Neural progenitor cell (in vitro differentiated cells): ENCODE measurements around the gene IL17REL. TPM values are rescaled to one million over a fixed set of nuclear protein-coding genes. Genes with fewer than 3 reads are reported as not detected.

Experiments used
- DNase-seq: peaks from one replicate; pipeline ENCODE4 v3.0.0-alpha.2; 2016; ENCODE audit warnings: low spot score
- H2AFZ ChIP-seq: fragments of 200-600 bp; sonication (generic); replicated peaks from 2 replicates; pipeline ENCODE4 v1.6.1; 2016; ENCODE audit warnings: antibody characterized with exemption
- H3F3A ChIP-seq: fragments of 200-600 bp; sonication (generic); 2 replicates; pipeline ENCODE4 v1.6.1; 2016; ENCODE audit warnings: antibody characterized with exemption, low read depth
- H3K27ac ChIP-seq: fragments of 200-600 bp; sonication (generic); 2 replicates; pipeline ENCODE4 v1.5.1; 2016; ENCODE audit warnings: mild to moderate bottlenecking
- H3K27me3 ChIP-seq: fragments of 200-600 bp; sonication (generic); 2 replicates; pipeline ENCODE4 v1.6.1; 2016; ENCODE audit warnings: mild to moderate bottlenecking, moderate library complexity
- H3K36me3 ChIP-seq: fragments of 200-600 bp; sonication (generic); 2 replicates; pipeline ENCODE4 v1.5.1; 2016
- H3K4me1 ChIP-seq: fragments of 200-600 bp; sonication (generic); 2 replicates; pipeline ENCODE4 v1.6.1; 2016; ENCODE audit warnings: mixed run types
- H3K4me2 ChIP-seq: fragments of 200-600 bp; sonication (generic); 2 replicates; pipeline ENCODE4 v1.6.1; 2016
- H3K4me3 ChIP-seq: fragments of 200-600 bp; sonication (generic); 2 replicates; pipeline ENCODE4 v1.5.1; 2016
- H3K79me2 ChIP-seq: fragments of 200-600 bp; sonication (generic); 2 replicates; pipeline ENCODE4 v1.6.1; 2016; ENCODE audit warnings: low read depth
- H3K9ac ChIP-seq: fragments of 200-600 bp; sonication (generic); 2 replicates; pipeline ENCODE4 v1.6.1; 2016
- H3K9me3 ChIP-seq: fragments of 200-600 bp; sonication (generic); 2 replicates; pipeline ENCODE4 v1.5.1; 2016; ENCODE audit warnings: low read depth
- H4K20me1 ChIP-seq: fragments of 200-600 bp; sonication (generic); 2 replicates; pipeline ENCODE4 v1.6.1; 2016; ENCODE audit warnings: low read depth
- H3K27ac Mint-ChIP-seq: 3 replicates; pipeline ENCODE4 v1.8.0; 2021; ENCODE audit warnings: mixed read lengths
- H3K27me3 Mint-ChIP-seq: 2 replicates; pipeline ENCODE4 v1.8.0; 2022; ENCODE audit warnings: low read depth, mild to moderate bottlenecking, inconsistent platforms, moderate library complexity, mixed read lengths; ENCODE audit not compliant: insufficient read depth
- H3K36me3 Mint-ChIP-seq: 3 replicates; pipeline ENCODE4 v1.8.0; 2021; ENCODE audit warnings: mixed read lengths
- H3K4me1 Mint-ChIP-seq: 3 replicates; pipeline ENCODE4 v1.8.0; 2021; ENCODE audit warnings: mixed read lengths
- H3K4me3 Mint-ChIP-seq: 3 replicates; pipeline ENCODE4 v1.8.0; 2021; ENCODE audit warnings: mild to moderate bottlenecking, moderate library complexity, mixed read lengths
- H3K9me3 Mint-ChIP-seq: 3 replicates; pipeline ENCODE4 v1.8.0; 2020; ENCODE audit warnings: mixed read lengths
- CTCF ChIP-seq: fragments of 200-600 bp; sonication (generic); IDR thresholded peaks from 2 replicates; pipeline ENCODE4 v1.5.1; 2017; ENCODE audit warnings: antibody characterized with exemption, mild to moderate bottlenecking
- EZH2 ChIP-seq: fragments of 200-600 bp; sonication (generic); IDR thresholded peaks from 2 replicates; pipeline ENCODE4 v1.6.1; 2017; ENCODE audit warnings: antibody characterized with exemption, mild to moderate bottlenecking, moderate library complexity
- EZH2phosphoT487 ChIP-seq: fragments of 200-600 bp; sonication (generic); IDR thresholded peaks from 2 replicates; pipeline ENCODE4 v1.6.1; 2017; ENCODE audit warnings: antibody characterized with exemption
- total RNA-seq: library from RNA; depleted of rRNA; stranded (reverse); fragments of >200 nt; gene quantifications from 2 replicates; pipeline ENCODE4 v1.2.3, GENCODE V29; 2015; ENCODE audit warnings: low replicate concordance

Gene IL17REL
- total RNA-seq, 1 donor from 2014 or later = not detected

- H3K9me3 Mint-ChIP-seq = peaks cover 2% of the 10 kb centered on the region
- H3K4me3 ChIP-seq = peak overlapping the region; percentile 9
- H3K4me2 ChIP-seq = peak overlapping the region; percentile 49
- no peaks in the 10 kb centered on the region for H3K79me2 ChIP-seq
- no peaks in the 10 kb centered on the region for H3K36me3 Mint-ChIP-seq
- H3K27me3 ChIP-seq = peaks cover 74% of the 10 kb centered on the region
- no peak overlapping the region for H3K27ac ChIP-seq
- H2AFZ ChIP-seq = no peak overlapping the region
- H3K36me3 ChIP-seq = no peaks in the 10 kb centered on the region
- H3K27ac Mint-ChIP-seq = peak overlapping the region; percentile 29
- H3K4me3 Mint-ChIP-seq = peak overlapping the region; percentile 55
- peaks cover 2% of the 10 kb centered on the region for H3K4me1 Mint-ChIP-seq
- peaks cover 31% of the 10 kb centered on the region for H3K27me3 Mint-ChIP-seq
- no peaks in the 10 kb centered on the region for H3K9me3 ChIP-seq
- no peak for DNase-seq
- no peak overlapping the region for H3K9ac ChIP-seq
- H4K20me1 ChIP-seq = no peaks in the 10 kb centered on the region
- H3K4me1 ChIP-seq = peaks cover 15% of the 10 kb centered on the region
- peaks cover 4% of the 10 kb centered on the region for H3F3A ChIP-seq
- TF ChIP-seq EZH2phosphoT487 (no peak), EZH2 (no peak), CTCF (no peak)
These were observed 2.5 kb downstream of the IL17REL start for GRCh38 chr22:50009765-50010675.

- Mint-ChIP-seq H3K4me3 (no peak overlapping the region), H3K36me3 (no peaks in the 10 kb centered on the region), H3K27me3 (peaks cover 32% of the 10 kb centered on the region), H3K27ac (no peak overlapping the region), H3K9me3 (peaks cover 2% of the 10 kb centered on the region), H3K4me1 (peaks cover 2% of the 10 kb centered on the region)
- Histone ChIP-seq H2AFZ (no peak overlapping the region), H3K36me3 (no peaks in the 10 kb centered on the region), H3K27ac (no peak overlapping the region), H3K27me3 (peaks cover 66% of the 10 kb centered on the region), H3K4me1 (peaks cover 9% of the 10 kb centered on the region), H3K4me2 (no peak overlapping the region), H3K4me3 (no peak overlapping the region), H4K20me1 (no peaks in the 10 kb centered on the region), H3K79me2 (no peaks in the 10 kb centered on the region), H3K9ac (no peak overlapping the region), H3F3A (peaks cover 4% of the 10 kb centered on the region), H3K9me3 (no peaks in the 10 kb centered on the region)
- TF ChIP-seq EZH2phosphoT487 (no peak), CTCF (no peak), EZH2 (no peak)
- no peak for DNase-seq
These were observed 3.3 kb downstream of the IL17REL start for GRCh38 chr22:50009251-50009650.

DNA sequence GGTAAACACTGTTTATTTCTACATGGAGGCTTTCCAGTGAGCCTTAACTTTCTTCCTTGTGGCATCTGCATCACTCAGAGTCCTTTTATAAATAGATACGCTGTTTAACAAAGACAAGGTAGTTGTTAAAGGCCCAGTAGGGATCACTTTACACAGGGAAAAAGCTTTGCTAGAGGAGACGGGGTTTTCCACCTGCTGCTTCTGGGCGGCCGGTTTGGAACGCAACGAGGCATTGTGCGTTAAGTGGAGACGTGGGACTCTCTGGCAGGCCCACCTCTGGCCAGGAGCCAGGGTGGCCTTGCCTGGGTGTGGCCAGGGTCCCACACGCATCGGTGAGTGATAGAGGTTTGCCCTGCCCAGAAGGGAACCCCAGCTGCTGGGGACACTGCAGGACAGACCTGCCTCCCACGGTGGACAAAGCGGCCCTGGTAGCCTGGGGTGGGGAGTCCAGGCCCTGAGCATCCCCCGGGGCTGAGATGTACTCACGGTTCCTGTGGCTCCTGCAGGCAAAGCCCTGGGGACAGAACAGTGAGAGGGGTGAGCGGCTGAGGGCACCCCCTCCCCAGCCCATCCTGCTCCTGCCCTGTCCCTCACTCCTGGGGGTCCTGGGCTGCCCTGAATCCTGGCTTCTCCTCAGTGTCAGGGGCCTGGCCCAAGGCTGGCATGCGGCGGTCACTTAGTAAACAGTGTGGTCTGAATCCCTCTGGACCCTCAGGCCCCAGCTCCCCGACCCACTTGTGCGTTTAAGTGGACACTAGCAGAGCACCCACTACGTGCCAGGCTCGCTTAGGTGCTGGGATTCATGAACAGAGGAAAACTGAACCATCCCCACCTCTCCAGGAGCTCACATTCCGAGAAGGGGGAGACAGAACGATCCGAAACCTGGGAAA, 4.2 kb downstream of the IL17REL start:
- H3K27me3 ChIP-seq = peaks cover 58% of the 10 kb centered on the region

More for the DNA sequence above, 4.2 kb downstream of the IL17REL start:
- H3F3A ChIP-seq = peaks cover 4% of the 10 kb centered on the region
- no peak overlapping the region for H3K4me2 ChIP-seq
- H3K4me3 Mint-ChIP-seq = no peak overlapping the region
- no peak overlapping the region for H3K9ac ChIP-seq
- no peaks in the 10 kb centered on the region for H3K79me2 ChIP-seq
- peaks cover 33% of the 10 kb centered on the region for H3K27me3 Mint-ChIP-seq
- H3K9me3 Mint-ChIP-seq = peaks cover 2% of the 10 kb centered on the region
- no peak for DNase-seq
- H3K4me1 ChIP-seq = peaks cover 9% of the 10 kb centered on the region
- H3K27ac ChIP-seq = no peak overlapping the region
- TF ChIP-seq CTCF = no peak
- no peak for TF ChIP-seq EZH2phosphoT487
- TF ChIP-seq EZH2 = no peak
- no peaks in the 10 kb centered on the region for H3K9me3 ChIP-seq
- no peak overlapping the region for H2AFZ ChIP-seq
- no peaks in the 10 kb centered on the region for H3K36me3 Mint-ChIP-seq
- no peak overlapping the region for H3K4me3 ChIP-seq
- no peaks in the 10 kb centered on the region for H4K20me1 ChIP-seq
- H3K27ac Mint-ChIP-seq = no peak overlapping the region
- H3K36me3 ChIP-seq = no peaks in the 10 kb centered on the region
- peaks cover 7% of the 10 kb centered on the region for H3K4me1 Mint-ChIP-seq
